Thoracic aorta (tissue), 2 donors: ENCODE measurements around the gene HELZ. TPM values are rescaled to one million over a fixed set of nuclear protein-coding genes. Genes with fewer than 3 reads are reported as not detected.

Experiments
- ATAC-seq: fragments of 150-250 bp; one replicate; pipeline ENCODE4 v1.8.0; 2017; ENCODE audit warnings: low read depth; ENCODE audit not compliant: insufficient number of reproducible peaks, low FRiP score
- DNase-seq: peaks from one replicate; pipeline ENCODE4 v3.0.0-alpha.2; 2020; ENCODE audit warnings: low spot score
- H3K27ac ChIP-seq, 2 donors: fragments of 200-600 bp; sonication (generic); 1 replicate in 1 of 2; 2 replicates in 1 of 2; pipeline ENCODE4 v1.5.1; 2016; ENCODE audit warnings: mild to moderate bottlenecking in 2 of 2, moderate library complexity in 2 of 2
- H3K27me3 ChIP-seq: fragments of 200-600 bp; sonication (generic); replicated peaks from 2 replicates; pipeline ENCODE4 v1.6.0; 2016; ENCODE audit warnings: mild to moderate bottlenecking; ENCODE audit not compliant: insufficient read depth
- H3K36me3 ChIP-seq: fragments of 200-600 bp; sonication (generic); one replicate; pipeline ENCODE4 v1.5.1; 2016
- H3K4me1 ChIP-seq, 2 donors: fragments of 200-600 bp; sonication (generic); 1 replicate in 1 of 2; 2 replicates in 1 of 2; pipeline versions ENCODE4 v1.5.1 to v1.6.0; 2016; ENCODE audit warnings: low read depth in 2 of 2, mild to moderate bottlenecking in 1 of 2; ENCODE audit not compliant: control insufficient read depth in 1 of 2
- H3K4me3 ChIP-seq: fragments of 200-600 bp; sonication (generic); 2 replicates; pipeline ENCODE4 v1.5.1; 2016; ENCODE audit warnings: mild to moderate bottlenecking
- H3K9me3 ChIP-seq: fragments of 200-600 bp; sonication (generic); 2 replicates; pipeline ENCODE4 v1.5.1; 2016
- CTCF ChIP-seq: fragments of 200-600 bp; sonication (generic); IDR thresholded peaks from one replicate; pipeline ENCODE4 v1.5.1; 2019; ENCODE audit warnings: antibody characterized with exemption
- total RNA-seq, 2 donors: library from RNA; depleted of rRNA; stranded (reverse); fragments of >200 nt; gene quantifications; one replicate each; pipeline versions ENCODE4 v1.1.0 to v1.2.3, GENCODE V29; 2016

HELZ gene
- total RNA-seq, 2 donors from 2014 or later: 47.8 to 58.4 TPM

- no peak for ATAC-seq
- no peaks in the 10 kb centered on the region for H3K27me3 ChIP-seq
- no peak for DNase-seq
- no peak overlapping the region for H3K27ac ChIP-seq
- H3K4me1 ChIP-seq: peaks cover 0 to 4% of the 10 kb centered on the region in 2 donors
- TF ChIP-seq CTCF: no peak
- no peak overlapping the region for H3K4me3 ChIP-seq
- H3K36me3 ChIP-seq: no peaks in the 10 kb centered on the region
- H3K9me3 ChIP-seq: no peaks in the 10 kb centered on the region
Observed at GRCh38 chr17:67265436-67266019, 20.5 kb upstream of the HELZ start.

- H3K27me3 ChIP-seq: no peaks in the 10 kb centered on the region
- no peak for DNase-seq
- ATAC-seq: no peak
- TF ChIP-seq CTCF: no peak
- no peak overlapping the region for H3K4me3 ChIP-seq
- no peaks in the 10 kb centered on the region for H3K9me3 ChIP-seq
- no peak overlapping the region for H3K27ac ChIP-seq
- H3K4me1 ChIP-seq: peaks cover 3 to 15% of the 10 kb centered on the region in 2 donors
- H3K36me3 ChIP-seq: no peaks in the 10 kb centered on the region
Observed at GRCh38 chr17:67262435-67263117, 17.6 kb upstream of the HELZ start.

GRCh38 chr17:67260170-67260987, 15.4 kb upstream of the HELZ start:
- peak overlapping the region; percentile 15 for H3K4me3 ChIP-seq

GRCh38 chr17:67258821-67259468, 13.9 kb upstream of the HELZ start:
- H3K36me3 ChIP-seq: no peaks in the 10 kb centered on the region
- no peak overlapping the region for H3K4me3 ChIP-seq
- H3K4me1 ChIP-seq: peaks cover 3 to 15% of the 10 kb centered on the region in 2 donors
- H3K27me3 ChIP-seq: no peaks in the 10 kb centered on the region
- ATAC-seq (no peak), DNase-seq (no peak)
- H3K27ac ChIP-seq: no peak overlapping the region
- no peaks in the 10 kb centered on the region for H3K9me3 ChIP-seq
- TF ChIP-seq CTCF: no peak

More at GRCh38 chr17:67260170-67260987, 15.4 kb upstream of the HELZ start:
- H3K27me3 ChIP-seq: no peaks in the 10 kb centered on the region
- peak overlapping the region in 1 of 2 donors; percentile 4 for H3K27ac ChIP-seq
- H3K9me3 ChIP-seq: no peaks in the 10 kb centered on the region
- ATAC-seq (no peak), DNase-seq (no peak)
- no peak for TF ChIP-seq CTCF
- H3K36me3 ChIP-seq: no peaks in the 10 kb centered on the region
- H3K4me1 ChIP-seq: peaks cover 3 to 15% of the 10 kb centered on the region in 2 donors
